Left ventricle myocardium inferior (tissue), 1 donor: ENCODE data around the gene UGT1A9. TPM values are rescaled to one million over a fixed set of nuclear protein-coding genes. Genes with fewer than 3 reads are reported as not detected.

Source experiments
- DNase-seq: peaks from one replicate; pipeline ENCODE4 v3.0.0-alpha.2; 2020
- H3K27ac ChIP-seq: fragments of 200-600 bp; replicated peaks from 2 replicates; pipeline ENCODE4 v1.8.0; 2021
- H3K27me3 ChIP-seq: fragments of 200-600 bp; 2 replicates; pipeline ENCODE4 v1.8.0; 2021; ENCODE audit warnings: low read depth
- H3K36me3 ChIP-seq: fragments of 200-600 bp; 2 replicates; pipeline ENCODE4 v1.8.0; 2021
- H3K4me1 ChIP-seq: fragments of 200-600 bp; 2 replicates; pipeline ENCODE4 v1.8.0; 2021
- H3K4me3 ChIP-seq: fragments of 200-600 bp; 2 replicates; pipeline ENCODE4 v1.8.0; 2021; ENCODE audit warnings: mild to moderate bottlenecking, moderate library complexity
- H3K9me3 ChIP-seq: fragments of 200-600 bp; replicated peaks from 2 replicates; pipeline ENCODE4 v1.8.0; 2021
- CTCF ChIP-seq: fragments of 200-600 bp; IDR thresholded peaks from 2 replicates; pipeline ENCODE4 v1.8.0; 2021; ENCODE audit warnings: antibody characterized with exemption, mild to moderate bottlenecking, borderline replicate concordance
- intact Hi-C: fragments of 100-400 bp; cut with micrococcal nuclease; formaldehyde crosslinking; loops from one replicate; pipeline ENCODE4 v1.11.0; 2022
- total RNA-seq: library from RNA; stranded (reverse); fragmentation: NEBNext Ultra II Directional; extraction: Animal tissue kit (Norgen Biotek cat#: 25700); gene quantifications from one replicate; pipeline ENCODE4 v1.2.1, GENCODE V29; 2021
- donor health status: DM: no; HTN: yes; CAD: no; lungs with severe emphysema.

The UGT1A9 gene
- total RNA-seq, 1 donor from 2014 or later, result not detected

- DNase-seq, result no peak
- H3K4me3 ChIP-seq, result no peak overlapping the region
- no peaks in the 10 kb centered on the region for H3K36me3 ChIP-seq
- no peaks in the 10 kb centered on the region for H3K4me1 ChIP-seq
- H3K27me3 ChIP-seq, result peaks cover 45% of the 10 kb centered on the region
- no peak overlapping the region for H3K27ac ChIP-seq
- TF ChIP-seq CTCF, result no peak
- intact Hi-C loops, result no loop called here
- no peaks in the 10 kb centered on the region for H3K9me3 ChIP-seq
Measured at GRCh38 chr2:233680361-233681045, 8.8 kb downstream of the UGT1A9 start.

GRCh38 chr2:233681521-233682099 is 9.9 kb downstream of the UGT1A9 start, which contains the start of gene UGT1A7:
Gene UGT1A7 (plus strand): TSS chr2:233681901. CDS start chr2:233681938, 37 bp downstream.
- Histone ChIP-seq H3K27me3 (peaks cover 45% of the 10 kb centered on the region), H3K4me1 (no peaks in the 10 kb centered on the region), H3K27ac (no peak within 1 kb of the TSS), H3K4me3 (no peak within 1 kb of the TSS), H3K36me3 (no peaks in the 10 kb centered on the region), H3K9me3 (no peaks in the 10 kb centered on the region)
- no peak for DNase-seq
- no peak for TF ChIP-seq CTCF
- intact Hi-C loops, result no loop called here

DNA sequence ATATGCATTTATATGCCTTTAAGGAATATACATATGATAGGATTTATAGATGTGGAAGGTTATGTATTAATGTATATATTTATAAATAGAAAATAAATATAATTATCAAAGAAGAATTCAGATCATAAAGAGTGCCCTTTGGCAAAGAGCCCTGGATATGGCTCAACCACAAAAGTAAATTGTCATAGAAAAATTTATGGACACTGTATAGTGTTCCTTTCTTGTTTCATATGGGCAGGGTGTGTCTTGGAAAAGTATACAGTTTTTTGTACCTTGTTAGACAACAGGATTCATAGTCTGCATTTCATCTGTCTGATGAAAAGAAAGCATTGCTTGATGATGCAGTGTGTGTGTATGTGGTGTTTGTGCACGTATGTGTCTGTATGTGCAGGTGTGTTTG is 12.9 kb downstream of the UGT1A9 start:
- Histone ChIP-seq H3K27ac (no peak overlapping the region), H3K4me1 (no peaks in the 10 kb centered on the region), H3K27me3 (peaks cover 30% of the 10 kb centered on the region), H3K36me3 (no peaks in the 10 kb centered on the region), H3K9me3 (no peaks in the 10 kb centered on the region), H3K4me3 (no peak overlapping the region)
- no peak for TF ChIP-seq CTCF
- intact Hi-C loops, result no loop called here
- DNase-seq, result no peak

DNA sequence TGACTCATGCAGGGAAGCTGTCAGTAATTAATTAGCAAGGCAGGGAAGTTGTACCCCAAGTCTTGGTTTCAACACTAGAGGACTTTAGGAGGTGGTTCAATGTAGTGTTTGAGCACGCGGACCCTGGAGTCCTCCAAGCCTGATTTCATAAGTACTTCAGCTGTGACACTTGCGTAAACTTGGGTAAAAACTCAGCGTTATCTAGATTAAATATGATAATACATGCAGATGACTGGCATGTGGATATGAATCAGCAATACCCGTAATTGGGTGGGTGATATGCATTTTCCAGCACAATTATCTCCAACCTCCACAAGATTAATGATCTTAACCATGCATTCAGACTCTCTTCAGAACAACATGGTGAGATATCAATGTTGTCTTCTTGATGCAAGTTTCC is 15.2 kb downstream of the UGT1A9 start:
- TF ChIP-seq CTCF, result no peak
- Histone ChIP-seq H3K4me1 (no peaks in the 10 kb centered on the region), H3K27ac (no peak overlapping the region), H3K9me3 (no peaks in the 10 kb centered on the region), H3K27me3 (peaks cover 20% of the 10 kb centered on the region), H3K4me3 (no peak overlapping the region), H3K36me3 (no peaks in the 10 kb centered on the region)
- intact Hi-C loops, result no loop called here
- DNase-seq, result no peak

GRCh38 chr2:233688341-233688740 is 16.6 kb downstream of the UGT1A9 start:
- Histone ChIP-seq H3K4me3 (no peak overlapping the region), H3K36me3 (no peaks in the 10 kb centered on the region), H3K9me3 (no peaks in the 10 kb centered on the region), H3K27me3 (peaks cover 22% of the 10 kb centered on the region), H3K4me1 (no peaks in the 10 kb centered on the region), H3K27ac (no peak overlapping the region)
- DNase-seq, result no peak
- no peak for TF ChIP-seq CTCF
- intact Hi-C loops, result no loop called here
